ENCODE results near the gene MAGI2.

The MAGI2 gene

GRCh38 chr7:78043159-78043558 is 1410.3 kb downstream of the MAGI2 start:
- no peaks in the 10 kb centered on the region for H3K36me3 ChIP-seq (ENCODE audit: control insufficient read depth in 1 of 2, insufficient read depth in 2 of 2, low read depth in 1 of 2, low read length in 2 of 2)
- no peak overlapping the region for H3K27ac ChIP-seq (ENCODE audit: low read length, poor library complexity, severe bottlenecking)
- H2AK5ac ChIP-seq (ENCODE audit: low read length, severe bottlenecking): no peak overlapping the region
- no peak overlapping the region for H3K4me2 ChIP-seq (ENCODE audit: low read length, poor library complexity, severe bottlenecking)
- H2BK15ac ChIP-seq (ENCODE audit: low read depth, poor library complexity, severe bottlenecking): no peak overlapping the region
- no peak overlapping the region for H3K23ac ChIP-seq (ENCODE audit: low read length in 2 of 2)
- no peak overlapping the region for H3K14ac ChIP-seq (ENCODE audit: low read length in 2 of 2)
- 83% methylated on average over 2 of the region's 2 CpGs for WGBS
- H2AFZ ChIP-seq (ENCODE audit: low read depth, low read length): no peak overlapping the region
- H3K27me3 ChIP-seq (ENCODE audit: control insufficient read depth in 1 of 2, insufficient read depth in 1 of 2, low read length in 2 of 2): peaks cover 2 to 5% of the 10 kb centered on the region in 2 experiments
- H4K91ac ChIP-seq (ENCODE audit: low read length): no peak overlapping the region
- no peak overlapping the region for H2BK12ac ChIP-seq (ENCODE audit: low read length in 2 of 2)
- H3K4me1 ChIP-seq (ENCODE audit: control insufficient read depth, insufficient read depth, low read depth, low read length): no peaks in the 10 kb centered on the region
- H3K79me1 ChIP-seq (replicated peaks; ENCODE audit: low read length, poor library complexity, severe bottlenecking): no peaks in the 10 kb centered on the region
- no peak overlapping the region for H3K4ac ChIP-seq (ENCODE audit: low read depth in 1 of 2, low read length in 2 of 2)
- H3K18ac ChIP-seq (ENCODE audit: low read depth in 1 of 2, low read length in 2 of 2): no peak overlapping the region
- no peak overlapping the region for H3K4me3 ChIP-seq (ENCODE audit: insufficient read depth in 1 of 2, low read depth in 1 of 2, low read length in 2 of 2)
- no peak overlapping the region for H2BK120ac ChIP-seq (ENCODE audit: low read depth, low read length)
- no peak for DNase-seq
- no peak overlapping the region for H4K8ac ChIP-seq (ENCODE audit: low read length)
- no peaks in the 10 kb centered on the region for H3K9me3 ChIP-seq (ENCODE audit: control insufficient read depth, low read length)
- no peak overlapping the region for H2BK5ac ChIP-seq (ENCODE audit: low read depth, low read length, poor library complexity, severe bottlenecking)
- H3K9ac ChIP-seq (ENCODE audit: low read length): no peak overlapping the region

- Histone ChIP-seq H4K8ac (ENCODE audit: low read length) (no peak overlapping the region), H3K9ac (ENCODE audit: low read length) (no peak overlapping the region), H2BK15ac (ENCODE audit: low read depth, poor library complexity, severe bottlenecking) (no peak overlapping the region), H2BK120ac (ENCODE audit: low read depth, low read length) (no peak overlapping the region), H3K23ac (ENCODE audit: low read length in 2 of 2) (no peak overlapping the region), H3K4me1 (ENCODE audit: control insufficient read depth, insufficient read depth, low read depth, low read length) (no peaks in the 10 kb centered on the region), H2BK5ac (ENCODE audit: low read depth, low read length, poor library complexity, severe bottlenecking) (no peak overlapping the region), H3K27me3 (ENCODE audit: control insufficient read depth in 1 of 2, insufficient read depth in 1 of 2, low read length in 2 of 2) (peaks cover 2 to 11% of the 10 kb centered on the region in 2 experiments), H3K4me2 (ENCODE audit: low read length, poor library complexity, severe bottlenecking) (no peak overlapping the region), H3K79me1 (replicated peaks; ENCODE audit: low read length, poor library complexity, severe bottlenecking) (no peaks in the 10 kb centered on the region), H2BK12ac (ENCODE audit: low read length in 2 of 2) (no peak overlapping the region), H2AK5ac (ENCODE audit: low read length, severe bottlenecking) (no peak overlapping the region), H3K9me3 (ENCODE audit: control insufficient read depth, low read length) (no peaks in the 10 kb centered on the region), H2AFZ (ENCODE audit: low read depth, low read length) (no peak overlapping the region), H3K14ac (ENCODE audit: low read length in 2 of 2) (no peak overlapping the region), H3K18ac (ENCODE audit: low read depth in 1 of 2, low read length in 2 of 2) (no peak overlapping the region), H3K36me3 (ENCODE audit: control insufficient read depth in 1 of 2, insufficient read depth in 2 of 2, low read depth in 1 of 2, low read length in 2 of 2) (no peaks in the 10 kb centered on the region), H3K4me3 (ENCODE audit: insufficient read depth in 1 of 2, low read depth in 1 of 2, low read length in 2 of 2) (no peak overlapping the region), H3K4ac (ENCODE audit: low read depth in 1 of 2, low read length in 2 of 2) (no peak overlapping the region), H3K27ac (ENCODE audit: low read length, poor library complexity, severe bottlenecking) (no peak overlapping the region), H4K91ac (ENCODE audit: low read length) (no peak overlapping the region)
- DNase-seq: no peak
- WGBS: 100% methylated on average over 3 of the region's 3 CpGs
Observed at GRCh38 chr7:78041423-78041822, 1412.0 kb downstream of the MAGI2 start.

GRCh38 chr7:78039790-78040776 is 1413.4 kb downstream of the MAGI2 start:
- H3K27ac ChIP-seq (ENCODE audit: low read length, poor library complexity, severe bottlenecking): no peak overlapping the region
- H3K79me1 ChIP-seq (replicated peaks; ENCODE audit: low read length, poor library complexity, severe bottlenecking): no peaks in the 10 kb centered on the region
- no peaks in the 10 kb centered on the region for H3K4me1 ChIP-seq (ENCODE audit: control insufficient read depth, insufficient read depth, low read depth, low read length)
- H3K36me3 ChIP-seq (ENCODE audit: control insufficient read depth in 1 of 2, insufficient read depth in 2 of 2, low read depth in 1 of 2, low read length in 2 of 2): no peaks in the 10 kb centered on the region
- no peak overlapping the region for H2AFZ ChIP-seq (ENCODE audit: low read depth, low read length)
- WGBS: 46% methylated on average over 39 of the region's 40 CpGs
- H3K14ac ChIP-seq (ENCODE audit: low read length in 2 of 2): no peak overlapping the region
- H2BK5ac ChIP-seq (ENCODE audit: low read depth, low read length, poor library complexity, severe bottlenecking): no peak overlapping the region
- H3K9me3 ChIP-seq (ENCODE audit: control insufficient read depth, low read length): no peaks in the 10 kb centered on the region
- no peak overlapping the region for H3K4me3 ChIP-seq (ENCODE audit: insufficient read depth in 1 of 2, low read depth in 1 of 2, low read length in 2 of 2)
- no peak overlapping the region for H2BK15ac ChIP-seq (ENCODE audit: low read depth, poor library complexity, severe bottlenecking)
- H4K8ac ChIP-seq (ENCODE audit: low read length): no peak overlapping the region
- no peak overlapping the region for H3K9ac ChIP-seq (ENCODE audit: low read length)
- no peak for DNase-seq
- no peak overlapping the region for H2BK120ac ChIP-seq (ENCODE audit: low read depth, low read length)
- peaks cover 2 to 11% of the 10 kb centered on the region in 2 experiments for H3K27me3 ChIP-seq (ENCODE audit: control insufficient read depth in 1 of 2, insufficient read depth in 1 of 2, low read length in 2 of 2)
- no peak overlapping the region for H3K23ac ChIP-seq (ENCODE audit: low read length in 2 of 2)
- H3K4ac ChIP-seq (ENCODE audit: low read depth in 1 of 2, low read length in 2 of 2): no peak overlapping the region
- no peak overlapping the region for H2BK12ac ChIP-seq (ENCODE audit: low read length in 2 of 2)
- H3K4me2 ChIP-seq (ENCODE audit: low read length, poor library complexity, severe bottlenecking): no peak overlapping the region
- no peak overlapping the region for H4K91ac ChIP-seq (ENCODE audit: low read length)
- H2AK5ac ChIP-seq (ENCODE audit: low read length, severe bottlenecking): no peak overlapping the region
- H3K18ac ChIP-seq (ENCODE audit: low read depth in 1 of 2, low read length in 2 of 2): no peak overlapping the region

- no peak overlapping the region for H3K4ac ChIP-seq (ENCODE audit: low read depth in 1 of 2, low read length in 2 of 2)
- peaks cover 2 to 11% of the 10 kb centered on the region in 2 experiments for H3K27me3 ChIP-seq (ENCODE audit: control insufficient read depth in 1 of 2, insufficient read depth in 1 of 2, low read length in 2 of 2)
- no peaks in the 10 kb centered on the region for H3K36me3 ChIP-seq (ENCODE audit: control insufficient read depth in 1 of 2, insufficient read depth in 2 of 2, low read depth in 1 of 2, low read length in 2 of 2)
- no peaks in the 10 kb centered on the region for H3K9me3 ChIP-seq (ENCODE audit: control insufficient read depth, low read length)
- H3K4me2 ChIP-seq (ENCODE audit: low read length, poor library complexity, severe bottlenecking): no peak overlapping the region
- no peak overlapping the region for H2BK12ac ChIP-seq (ENCODE audit: low read length in 2 of 2)
- no peak overlapping the region for H3K9ac ChIP-seq (ENCODE audit: low read length)
- H3K4me1 ChIP-seq (ENCODE audit: control insufficient read depth, insufficient read depth, low read depth, low read length): no peaks in the 10 kb centered on the region
- H3K79me1 ChIP-seq (replicated peaks; ENCODE audit: low read length, poor library complexity, severe bottlenecking): no peaks in the 10 kb centered on the region
- no peak overlapping the region for H3K18ac ChIP-seq (ENCODE audit: low read depth in 1 of 2, low read length in 2 of 2)
- H3K14ac ChIP-seq (ENCODE audit: low read length in 2 of 2): no peak overlapping the region
- no peak overlapping the region for H2BK120ac ChIP-seq (ENCODE audit: low read depth, low read length)
- H4K91ac ChIP-seq (ENCODE audit: low read length): no peak overlapping the region
- no peak overlapping the region for H2AK5ac ChIP-seq (ENCODE audit: low read length, severe bottlenecking)
- H2BK15ac ChIP-seq (ENCODE audit: low read depth, poor library complexity, severe bottlenecking): no peak overlapping the region
- H3K4me3 ChIP-seq (ENCODE audit: insufficient read depth in 1 of 2, low read depth in 1 of 2, low read length in 2 of 2): no peak overlapping the region
- no peak overlapping the region for H4K8ac ChIP-seq (ENCODE audit: low read length)
- H2BK5ac ChIP-seq (ENCODE audit: low read depth, low read length, poor library complexity, severe bottlenecking): no peak overlapping the region
- no peak for DNase-seq
- no peak overlapping the region for H3K23ac ChIP-seq (ENCODE audit: low read length in 2 of 2)
- H3K27ac ChIP-seq (ENCODE audit: low read length, poor library complexity, severe bottlenecking): no peak overlapping the region
- 70% methylated on average over 7 of the region's 7 CpGs for WGBS
- no peak overlapping the region for H2AFZ ChIP-seq (ENCODE audit: low read depth, low read length)
Observed at GRCh38 chr7:78038465-78039080, 1414.9 kb downstream of the MAGI2 start.
